HG03432 (cell line): Measurements from ENCODE around the gene QRFP.
"Not testable (repeated sequence)": the region's sequence is repeated elsewhere in the genome, so short reads cannot be mapped to it uniquely, and the experiment has no call there.

Experiments used
- ATAC-seq: cut with Tn5 transposase; IDR thresholded peaks from one replicate; pipeline ENCODE4 v1.9.1; 2021; ENCODE audit warnings: mild to moderate bottlenecking, moderate library complexity; ENCODE audit not compliant: unreplicated experiment

Gene QRFP

DNA sequence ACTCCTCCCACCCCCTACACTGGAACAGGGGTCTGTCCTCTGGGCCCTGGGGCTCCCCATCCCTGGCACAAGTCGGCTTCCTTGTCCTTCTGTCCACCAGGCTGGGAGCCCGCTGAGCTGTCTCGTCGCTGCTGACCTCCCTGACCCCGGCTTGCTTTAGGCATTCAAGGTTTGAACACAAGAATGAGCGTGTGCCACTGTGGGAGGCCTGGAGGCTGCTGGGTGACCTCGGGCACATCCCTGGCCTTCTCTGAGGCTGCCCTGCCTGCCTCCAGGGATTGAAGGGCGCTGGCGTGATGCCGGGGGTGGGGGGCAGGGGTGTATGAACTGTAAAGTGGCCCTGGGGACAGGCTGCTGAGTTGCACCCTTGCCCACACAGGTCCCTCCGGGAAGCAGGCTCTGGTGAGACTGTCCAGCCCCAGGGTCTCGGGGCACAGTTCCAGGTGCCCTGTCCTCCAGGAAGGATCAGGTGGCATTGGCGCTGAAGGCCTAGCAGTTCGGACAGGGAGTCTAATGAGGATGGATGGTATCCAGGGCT is 24.2 kb upstream of the QRFP start:
- ATAC-seq: no peak

DNA sequence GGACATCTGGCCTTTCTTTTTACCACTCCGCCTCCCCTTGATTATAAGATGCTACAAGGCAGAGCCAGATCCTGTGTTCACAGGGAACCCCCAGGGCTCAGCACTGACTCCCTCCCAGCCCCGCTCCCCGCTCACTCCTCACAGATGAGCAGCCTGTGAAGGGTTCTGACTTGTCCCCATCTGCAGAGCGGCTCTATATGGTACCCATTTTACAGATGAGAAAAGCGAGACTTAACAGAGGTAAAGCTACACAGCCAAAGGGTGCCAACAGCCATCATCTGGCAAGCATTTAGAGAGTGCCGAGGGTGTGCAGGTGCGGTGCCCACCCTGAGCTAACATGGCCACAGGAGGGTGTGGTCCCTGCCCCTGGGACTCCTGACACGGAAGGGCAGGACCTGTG is 23.6 kb upstream of the QRFP start:
- no peak for ATAC-seq

DNA sequence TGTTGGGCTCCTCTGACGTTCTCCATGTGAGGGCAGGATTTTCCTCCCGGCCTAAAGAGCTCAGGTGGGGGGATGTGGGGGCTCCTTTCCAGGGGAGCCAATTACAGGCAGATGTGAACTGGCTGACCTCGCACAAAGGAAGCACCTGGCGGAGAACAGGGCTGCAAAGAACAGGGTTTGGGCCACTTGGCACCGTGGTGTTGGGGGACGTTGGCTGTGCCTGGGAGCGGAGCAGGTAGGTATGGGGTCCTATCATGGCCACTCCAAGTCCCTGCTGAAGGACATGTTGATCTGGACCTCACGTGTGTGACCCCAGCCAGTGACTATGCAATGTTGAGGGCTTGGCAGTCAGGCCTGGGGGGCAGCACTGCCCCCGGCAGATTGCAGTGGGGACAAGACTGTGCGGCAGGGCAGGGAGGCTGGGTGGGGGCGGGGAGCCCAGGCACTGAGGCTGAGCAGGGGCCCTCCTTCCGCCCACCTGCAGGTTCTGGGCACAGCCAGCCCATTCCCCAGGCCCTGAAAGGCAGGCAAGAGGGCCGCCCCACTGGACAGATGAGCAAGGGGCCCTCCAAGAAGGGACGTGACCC is 23.0 kb upstream of the QRFP start:
- no peak for ATAC-seq

GRCh38 chr9:130918826-130919558 is 22.4 kb upstream of the QRFP start:
- no peak for ATAC-seq

GRCh38 chr9:130918101-130918825 is 21.7 kb upstream of the QRFP start:
- no peak for ATAC-seq

DNA sequence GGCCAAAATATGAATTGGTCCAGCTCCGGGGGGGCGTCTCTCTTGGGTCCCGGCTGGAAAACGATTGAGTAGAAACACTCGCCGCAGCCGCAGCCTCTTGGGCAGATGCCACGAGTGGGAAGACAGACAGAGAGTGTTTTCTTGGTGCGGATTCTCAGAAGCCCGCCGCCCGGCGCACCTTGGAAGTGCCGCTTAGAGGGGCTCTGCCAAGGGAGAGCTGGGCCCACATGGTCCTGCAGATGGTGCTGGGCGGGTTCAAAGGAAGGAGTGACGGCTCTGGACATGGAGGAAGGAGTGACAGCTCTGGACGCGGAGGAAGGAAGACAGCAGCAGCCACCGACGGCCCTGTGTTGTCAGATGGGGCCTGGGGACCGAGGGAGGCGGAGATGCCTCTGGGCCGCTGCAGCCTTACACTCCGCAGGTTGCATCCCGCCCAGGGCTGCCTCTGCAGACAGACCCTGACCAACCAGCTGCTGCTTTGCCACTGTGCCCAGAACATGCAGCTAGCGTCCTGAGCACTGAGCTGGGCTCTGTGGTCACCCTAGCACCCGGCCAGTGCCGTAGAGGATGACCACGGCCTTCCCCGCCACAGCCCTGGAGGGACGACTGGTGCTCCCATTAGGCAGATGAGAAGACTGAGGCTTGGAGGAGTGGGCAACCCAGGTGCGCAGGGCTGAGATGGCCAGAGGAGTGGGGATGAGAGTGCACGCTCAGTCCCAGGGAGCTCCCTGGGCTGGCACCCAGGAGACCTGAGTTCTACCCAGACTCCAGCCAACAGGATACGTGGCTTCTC is 20.8 kb upstream of the QRFP start:
- no peak for ATAC-seq

DNA sequence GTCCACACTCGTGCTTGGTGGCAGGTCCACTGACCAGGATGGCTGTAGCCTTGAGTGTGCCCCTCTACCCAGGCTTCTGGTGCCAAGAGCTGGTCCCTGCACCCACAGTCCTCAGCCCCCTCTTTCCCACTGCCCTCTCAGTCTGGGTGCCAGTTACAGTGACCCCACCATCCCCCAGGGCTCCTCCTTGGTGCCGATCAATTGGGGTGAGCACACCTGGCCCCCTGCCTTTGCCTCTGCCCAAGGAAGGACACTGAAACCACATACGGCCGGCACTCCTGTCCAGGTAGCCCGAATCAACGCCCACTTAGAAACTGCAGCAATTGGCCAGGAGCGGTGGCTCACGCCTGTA is 18.5 kb upstream of the QRFP start:
- ATAC-seq: no peak

DNA sequence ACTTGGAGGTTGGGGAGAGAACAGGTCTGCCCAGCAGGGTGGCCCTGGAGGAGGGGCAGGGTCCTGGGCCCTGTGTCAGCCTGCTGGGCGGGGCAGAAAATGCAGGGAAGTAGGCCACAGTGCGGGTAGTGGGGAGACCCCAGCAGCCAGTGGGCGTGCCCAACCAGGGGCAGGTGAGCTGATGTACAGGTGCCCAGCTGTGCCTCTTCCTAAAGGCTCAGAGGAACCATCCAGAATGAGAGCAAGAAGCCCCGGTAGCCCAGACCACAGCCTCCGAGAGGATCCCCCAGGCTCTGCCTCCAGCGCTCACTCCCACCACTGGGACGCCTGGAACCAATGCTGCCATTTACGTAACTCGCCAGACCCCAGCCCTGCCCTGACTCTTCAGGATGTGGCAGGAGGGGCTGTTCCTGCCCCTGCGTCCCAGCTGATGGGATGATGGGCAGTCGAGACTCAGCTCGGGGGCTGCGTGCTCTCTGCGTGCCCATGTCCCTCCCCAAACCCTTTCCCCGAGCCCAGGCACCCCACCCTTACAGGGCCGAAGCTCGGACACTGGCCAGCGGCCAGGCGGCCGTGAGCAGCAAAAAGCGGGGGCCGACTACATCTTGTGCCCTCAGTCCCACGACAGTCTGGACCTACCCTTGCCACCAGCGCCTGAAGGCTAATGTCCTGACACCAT is 17.9 kb upstream of the QRFP start:
- ATAC-seq: no peak

DNA sequence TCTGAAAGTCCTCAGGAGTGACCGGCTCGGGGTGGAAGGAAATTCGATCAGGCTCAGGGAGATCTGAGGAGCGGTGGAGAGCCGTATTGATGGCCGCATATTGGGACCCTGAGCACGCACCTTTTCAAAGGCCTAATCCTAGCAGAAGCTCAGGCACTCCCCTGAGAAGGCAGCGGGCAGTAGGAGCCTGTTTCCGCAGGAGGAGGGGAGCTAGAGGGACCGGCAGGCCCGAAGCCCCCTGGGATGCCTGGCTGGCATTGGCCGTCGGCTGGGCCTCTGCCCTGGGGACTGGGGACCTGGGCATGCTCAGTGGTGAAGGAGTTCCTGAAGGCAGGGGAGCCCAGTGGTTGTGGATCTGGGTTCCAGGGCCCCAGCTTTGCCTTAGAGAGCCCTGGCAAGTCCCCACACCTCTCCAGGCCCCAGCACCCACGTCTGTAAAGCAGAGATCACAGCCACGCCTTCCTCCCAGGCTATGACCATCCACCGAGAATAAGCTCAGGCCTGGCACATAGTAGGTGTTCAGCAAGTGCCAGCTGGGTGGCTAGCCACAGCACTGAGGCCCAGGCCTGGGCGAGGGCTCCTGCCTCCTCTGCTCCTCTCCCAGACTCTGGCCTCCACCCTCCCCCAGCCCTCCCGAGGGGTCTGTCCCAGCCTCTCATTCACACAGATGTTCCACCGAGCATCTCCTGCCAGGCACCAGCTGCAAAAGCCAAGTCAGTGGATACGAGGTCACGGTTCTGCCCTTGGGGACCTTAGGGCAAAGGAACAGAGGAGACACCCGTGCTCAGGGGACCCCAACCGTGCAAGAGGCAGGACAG is 17.2 kb upstream of the QRFP start:
- ATAC-seq: no peak

GRCh38 chr9:130912932-130913598 is 16.5 kb upstream of the QRFP start:
- no peak for ATAC-seq

DNA sequence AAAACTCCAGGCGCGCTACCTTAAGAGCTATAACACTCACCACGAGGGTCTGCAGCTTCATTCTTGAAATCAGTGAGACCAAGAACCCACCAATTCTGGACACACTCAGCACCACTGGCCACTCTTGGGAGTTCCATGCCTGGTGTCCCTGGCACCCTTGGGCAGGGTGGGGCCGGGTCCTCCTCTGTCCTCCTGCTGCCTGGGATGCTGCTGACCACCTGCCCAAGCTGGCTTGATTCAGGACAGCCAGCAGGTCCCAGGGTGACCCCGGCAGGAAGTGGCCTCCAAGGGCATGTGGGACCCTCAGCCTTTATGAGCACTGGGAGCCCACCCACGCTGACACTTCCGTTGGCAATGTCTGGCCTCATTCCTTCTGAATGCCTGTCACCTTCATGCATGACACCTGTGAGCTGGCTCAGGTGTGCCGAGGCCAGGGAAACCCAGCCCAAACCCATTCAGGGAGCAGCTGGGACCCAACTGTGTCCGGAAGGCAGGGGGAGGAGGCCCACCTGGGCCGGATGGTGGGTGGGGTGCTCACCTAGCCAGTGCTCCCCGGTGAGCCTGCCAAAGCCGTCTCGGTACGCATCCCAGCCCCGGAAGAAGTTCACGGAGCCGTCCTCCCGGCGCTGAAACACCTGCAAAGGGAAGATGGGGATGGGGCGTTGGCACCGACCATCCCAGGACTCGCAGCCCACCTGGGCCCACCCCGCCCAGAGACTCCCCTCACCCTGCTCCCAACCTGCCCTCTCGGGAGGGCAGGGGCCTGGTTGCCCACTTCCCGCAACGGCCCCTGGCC is 14.8 kb upstream of the QRFP start:
- no peak for ATAC-seq

- ATAC-seq: not testable (repeated sequence)
Measured at GRCh38 chr9:130910670-130911069, 14.1 kb upstream of the QRFP start.

GRCh38 chr9:130910041-130910440 is 13.4 kb upstream of the QRFP start:
- not testable (repeated sequence) for ATAC-seq

DNA sequence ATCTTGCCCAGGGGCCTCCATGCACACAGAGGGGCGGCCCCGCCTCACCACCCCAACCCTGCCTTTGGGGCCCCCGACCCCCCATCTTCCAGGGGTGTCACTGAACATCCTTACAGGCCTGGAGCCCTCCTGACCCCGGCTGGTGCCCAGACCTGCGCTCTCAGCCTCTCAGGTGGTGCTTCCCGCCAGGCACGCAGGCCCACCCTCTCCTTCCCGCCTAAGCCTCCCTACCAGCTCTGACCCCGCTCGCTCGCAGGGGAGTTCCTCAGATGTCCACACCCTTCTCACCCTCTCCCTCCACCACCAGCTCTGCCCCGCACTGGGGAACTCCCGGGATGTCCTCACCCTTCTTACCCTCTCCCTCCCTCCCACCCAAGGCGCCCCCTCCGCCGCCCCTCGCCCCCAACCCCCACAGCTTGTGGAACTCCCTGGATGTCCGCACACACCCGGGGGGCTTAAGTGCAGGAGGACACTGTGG is 12.3 kb upstream of the QRFP start:
- no peak for ATAC-seq

DNA sequence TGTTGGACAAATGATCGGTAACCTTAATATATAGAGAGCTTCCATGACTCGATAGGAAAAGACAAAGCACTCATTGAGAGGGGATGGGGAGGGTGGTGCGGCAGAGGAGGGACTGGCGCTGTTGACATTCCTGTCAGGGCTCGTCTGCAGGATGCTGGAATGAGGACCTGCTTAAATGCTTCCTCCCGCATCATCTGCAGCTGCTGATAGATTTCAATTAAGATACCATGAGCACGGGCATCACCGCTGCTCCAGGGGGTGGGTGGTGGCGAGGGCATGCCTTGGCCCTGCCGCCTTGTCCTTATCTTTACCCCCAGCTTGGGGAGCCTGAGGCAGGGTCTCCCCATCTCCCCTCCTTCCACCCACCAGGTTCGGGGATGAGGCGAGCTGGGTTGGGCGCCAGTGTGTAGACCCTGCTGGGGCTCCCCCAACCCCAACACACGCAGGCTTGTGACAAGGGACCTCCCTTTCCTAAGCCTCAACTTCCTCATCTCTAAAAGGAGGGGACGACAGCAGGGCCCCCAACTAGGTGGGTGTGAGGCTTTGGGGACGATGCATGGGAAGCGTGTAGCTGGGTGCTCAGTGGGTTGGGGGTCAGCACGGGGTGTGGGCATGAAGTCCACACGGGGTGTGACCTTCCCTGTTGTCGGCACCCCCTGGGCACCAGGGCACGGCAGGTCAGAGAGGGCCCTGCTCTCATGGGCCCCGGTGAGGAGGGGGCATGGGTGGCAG is 11.7 kb upstream of the QRFP start:
- ATAC-seq: no peak

- no peak for ATAC-seq
Measured at GRCh38 chr9:130906735-130907416, 10.3 kb upstream of the QRFP start.
